Measurements from ENCODE around the gene TUBA3C.

Gene TUBA3C

GRCh38 chr13:19159761-19160420, 21.7 kb downstream of the TUBA3C start:
- ATAC-seq = no peak

- no peak for ATAC-seq
Observed at GRCh38 chr13:19159181-19159580, 22.4 kb downstream of the TUBA3C start.

DNA sequence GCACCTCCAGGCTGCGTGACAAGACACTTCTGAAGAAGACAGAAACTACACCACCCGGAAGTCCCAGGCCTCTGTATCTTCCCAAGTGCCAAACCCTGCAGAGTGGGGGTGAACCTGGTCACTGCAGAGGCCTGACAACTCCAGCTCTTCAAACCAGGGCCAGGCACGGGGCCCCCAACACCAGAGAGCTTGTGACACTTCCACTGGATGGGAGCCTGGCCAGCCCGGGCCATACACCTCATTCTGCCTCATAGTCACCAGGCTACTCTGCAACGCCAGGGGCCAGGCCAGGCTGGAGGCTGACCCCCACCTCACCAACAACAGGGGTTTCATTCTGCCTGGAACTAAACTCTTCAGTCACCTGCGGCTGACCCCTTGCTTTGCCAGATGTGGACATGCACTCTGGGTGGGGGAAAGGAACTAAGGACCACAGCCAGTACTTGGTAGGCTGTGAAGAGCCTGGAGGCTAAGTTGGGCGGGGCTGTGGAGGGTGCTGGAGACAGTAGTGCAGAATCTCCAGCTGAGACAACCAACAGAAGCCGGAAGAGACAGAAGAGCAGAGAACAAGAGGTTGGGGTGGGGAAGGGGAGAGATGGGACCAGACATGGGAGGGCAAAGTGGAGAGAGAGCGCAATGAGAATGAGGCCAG, 23.0 kb downstream of the TUBA3C start:
- no peak for ATAC-seq

DNA sequence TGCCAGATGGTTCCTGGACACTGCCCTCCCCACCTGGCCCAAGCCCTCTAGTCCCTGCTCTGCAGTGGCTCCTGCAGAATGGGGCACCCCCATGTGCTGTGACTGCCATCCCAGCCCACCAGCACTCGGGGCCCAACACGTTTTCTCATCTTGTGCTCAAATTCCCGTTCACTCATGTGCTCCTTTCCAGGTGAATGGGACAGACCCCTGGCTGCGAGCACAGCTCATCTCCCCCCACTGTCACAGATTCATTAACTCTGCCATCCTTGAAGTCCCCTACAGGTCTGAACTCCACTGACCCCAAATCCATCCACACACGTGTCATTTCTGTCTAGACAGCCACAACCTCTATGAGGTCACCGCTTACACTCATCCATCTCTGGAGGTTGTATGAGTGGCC, 23.6 kb downstream of the TUBA3C start:
- ATAC-seq = no peak

- ATAC-seq = no peak
Observed at GRCh38 chr13:19157461-19157860, 24.2 kb downstream of the TUBA3C start.

DNA sequence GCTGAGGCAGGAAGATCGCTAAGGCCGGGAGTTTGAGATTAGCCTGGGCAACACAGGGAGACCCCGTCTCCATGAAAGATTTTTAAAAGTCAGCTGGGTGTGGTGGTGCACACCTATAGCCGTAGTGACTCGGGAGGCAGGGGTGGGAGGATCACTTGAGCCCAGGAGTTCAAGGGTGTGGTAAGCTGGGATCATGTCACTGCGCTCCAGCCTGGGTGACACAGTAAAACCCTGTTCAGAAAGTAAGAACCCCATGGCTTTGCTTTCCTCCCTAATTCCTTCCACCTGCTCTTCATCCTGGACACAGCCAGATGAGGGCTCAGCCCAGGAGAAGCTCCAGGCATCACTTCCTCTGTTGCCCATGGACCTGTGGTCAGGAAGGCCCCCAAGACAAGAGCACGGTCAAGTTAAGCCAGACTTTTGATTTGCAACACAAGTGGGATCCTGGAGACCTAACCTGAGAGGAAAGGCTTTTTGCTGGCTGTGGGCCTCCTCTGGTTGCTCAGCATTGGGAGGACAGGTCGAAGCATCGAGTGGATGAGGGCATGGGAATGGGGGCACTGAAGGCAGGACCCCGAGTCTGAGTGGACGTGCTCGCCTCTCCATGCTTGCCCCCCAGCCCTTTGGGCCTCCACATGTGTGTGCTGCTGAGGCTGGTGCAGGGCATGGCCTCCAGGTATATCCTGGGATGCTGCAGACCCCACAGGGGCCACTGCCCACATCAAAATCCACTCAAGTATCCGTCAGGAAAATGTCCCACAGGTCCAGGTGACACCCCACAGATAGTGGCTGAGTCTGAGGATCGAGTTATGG, 25.4 kb downstream of the TUBA3C start:
- ATAC-seq = no peak

- no peak for ATAC-seq
Observed at GRCh38 chr13:19155321-19155861, 26.2 kb downstream of the TUBA3C start.

GRCh38 chr13:19154843-19155242, 26.8 kb downstream of the TUBA3C start:
- no peak for ATAC-seq

GRCh38 chr13:19153782-19154450, 27.7 kb downstream of the TUBA3C start:
- ATAC-seq = no peak

GRCh38 chr13:19152403-19152802, 29.2 kb downstream of the TUBA3C start:
- no peak for ATAC-seq

DNA sequence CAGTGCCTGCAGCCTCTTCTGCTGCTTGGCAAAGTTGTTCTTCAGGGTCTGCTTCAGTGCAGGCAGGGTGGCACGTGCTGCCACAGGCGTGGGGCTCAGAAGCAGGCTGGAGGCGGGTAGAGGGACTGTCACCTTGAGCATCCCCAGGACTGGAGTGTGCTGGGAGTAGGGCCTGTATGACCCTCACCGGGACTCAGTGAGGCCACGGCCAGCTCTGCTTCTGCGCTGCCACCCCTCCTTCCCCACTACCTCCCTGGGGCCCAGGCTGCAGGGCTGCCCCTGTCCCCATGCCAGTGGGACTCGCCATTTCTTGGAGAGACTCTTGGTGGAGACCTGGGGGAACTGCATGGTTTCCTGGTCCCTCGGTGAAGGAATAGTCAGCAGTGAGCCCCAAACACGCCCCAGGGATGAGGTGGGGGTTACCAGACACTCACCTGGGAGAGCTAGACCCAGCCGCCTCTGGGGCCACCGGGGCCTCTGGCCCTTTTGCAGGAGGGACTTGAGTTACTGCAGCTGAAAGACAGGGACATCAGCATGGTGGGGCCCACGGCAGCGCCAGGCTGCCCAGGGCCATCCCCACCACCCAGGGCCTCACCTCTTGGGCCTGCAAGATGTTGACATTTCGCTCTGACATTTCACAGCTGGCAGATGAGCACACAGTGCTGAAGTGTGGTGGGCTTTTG, 29.9 kb downstream of the TUBA3C start:
- ATAC-seq = no peak

DNA sequence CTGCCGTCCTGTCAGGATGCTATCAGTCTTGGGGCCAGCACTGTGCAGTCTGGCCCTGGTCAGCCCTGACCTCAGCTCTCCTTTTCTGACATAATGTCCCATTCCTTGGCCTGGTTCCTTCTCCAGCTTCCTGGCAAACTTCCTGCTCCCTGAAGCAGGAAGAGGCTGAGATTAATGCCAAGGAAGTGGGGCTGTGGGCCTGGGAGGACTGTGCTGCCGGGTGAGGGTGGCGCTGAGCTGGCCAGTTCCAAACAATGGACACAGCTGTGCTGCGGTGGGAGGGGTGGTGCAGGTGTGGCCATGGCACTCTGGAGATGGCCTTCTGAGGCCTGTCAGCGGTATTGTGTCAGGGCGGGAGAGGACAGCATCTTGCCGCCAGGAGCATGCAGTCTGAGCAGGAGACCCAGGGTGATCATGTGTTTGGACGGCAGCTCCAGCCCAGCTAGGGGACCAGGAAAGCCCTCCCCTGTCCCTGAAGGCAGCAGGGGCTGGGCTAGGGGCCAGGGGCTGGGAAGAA, 30.9 kb downstream of the TUBA3C start:
- ATAC-seq = no peak

GRCh38 chr13:19150226-19150625, 31.4 kb downstream of the TUBA3C start:
- no peak for ATAC-seq

DNA sequence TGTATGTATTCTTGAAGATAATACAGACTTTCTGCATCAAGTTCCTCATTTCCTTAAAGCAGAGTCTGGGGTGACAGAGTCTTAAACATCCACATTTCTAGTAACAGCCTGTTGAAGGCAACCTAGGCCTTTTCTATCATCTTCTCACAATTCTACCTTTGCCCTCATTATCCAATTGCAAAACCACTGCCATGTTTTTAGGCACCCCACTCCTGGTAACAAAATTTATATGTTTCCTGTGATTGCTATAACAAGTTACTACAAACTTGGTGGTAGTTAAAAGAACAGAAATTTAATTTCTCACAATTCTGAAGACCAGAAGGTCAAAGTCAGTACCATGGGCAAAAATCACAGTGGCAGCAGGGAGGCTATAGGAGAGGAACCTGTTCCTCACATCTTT, 33.1 kb downstream of the TUBA3C start:
- no peak for ATAC-seq
